ENCODE data around the gene ITGB4.
"Not testable (repeated sequence)": the region's sequence is repeated elsewhere in the genome, so short reads cannot be mapped to it uniquely, and the experiment has no call there.

The ITGB4 gene

DNA sequence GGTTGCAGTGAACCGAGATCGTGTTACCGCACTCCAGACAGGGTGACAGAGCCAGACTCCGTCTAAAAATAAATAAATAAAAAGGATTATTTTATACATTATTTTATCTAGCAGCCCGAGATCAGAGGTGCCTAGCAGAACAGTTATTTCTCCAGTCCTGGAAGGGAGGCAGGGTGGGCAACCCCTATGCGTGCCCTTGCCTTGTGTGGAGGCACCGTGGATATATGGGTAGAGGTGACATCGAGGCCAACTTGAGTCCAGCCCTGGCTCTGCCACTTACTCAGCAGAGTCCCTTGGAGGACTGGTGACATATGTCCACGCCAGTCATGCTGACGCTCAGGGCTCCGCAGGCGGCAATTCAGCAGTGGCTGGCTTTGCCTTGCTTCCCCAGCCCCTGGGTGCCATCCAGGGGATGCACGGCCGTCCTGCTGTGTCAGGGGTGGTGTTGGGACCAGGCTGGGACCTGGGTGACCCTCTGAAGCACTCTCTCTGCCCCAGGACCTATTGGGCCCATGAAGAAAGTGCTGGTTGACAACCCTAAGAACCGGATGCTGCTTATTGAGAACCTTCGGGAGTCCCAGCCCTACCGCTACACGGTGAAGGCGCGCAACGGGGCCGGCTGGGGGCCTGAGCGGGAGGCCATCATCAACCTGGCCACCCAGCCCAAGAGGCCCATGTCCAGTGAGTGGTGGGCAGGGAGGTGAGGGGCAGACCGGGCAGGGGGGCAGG lies 30.6 kb downstream of the ITGB4 start:
- in situ Hi-C loops (cut with HindIII; ENCODE audit: low sequenced_read_pairs) = no loop called here

DNA sequence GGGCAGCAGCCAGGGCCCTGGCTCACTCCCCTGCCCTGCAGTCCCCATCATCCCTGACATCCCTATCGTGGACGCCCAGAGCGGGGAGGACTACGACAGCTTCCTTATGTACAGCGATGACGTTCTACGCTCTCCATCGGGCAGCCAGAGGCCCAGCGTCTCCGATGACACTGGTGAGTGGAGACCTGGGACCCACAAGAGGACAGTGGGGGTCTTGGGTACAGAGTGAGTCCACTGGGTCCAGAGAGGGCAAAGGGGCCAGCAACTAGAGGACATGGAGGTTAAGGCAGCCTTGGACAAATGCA lies 31.1 kb downstream of the ITGB4 start:
- in situ Hi-C loops (cut with HindIII; ENCODE audit: low sequenced_read_pairs) = no loop called here

DNA sequence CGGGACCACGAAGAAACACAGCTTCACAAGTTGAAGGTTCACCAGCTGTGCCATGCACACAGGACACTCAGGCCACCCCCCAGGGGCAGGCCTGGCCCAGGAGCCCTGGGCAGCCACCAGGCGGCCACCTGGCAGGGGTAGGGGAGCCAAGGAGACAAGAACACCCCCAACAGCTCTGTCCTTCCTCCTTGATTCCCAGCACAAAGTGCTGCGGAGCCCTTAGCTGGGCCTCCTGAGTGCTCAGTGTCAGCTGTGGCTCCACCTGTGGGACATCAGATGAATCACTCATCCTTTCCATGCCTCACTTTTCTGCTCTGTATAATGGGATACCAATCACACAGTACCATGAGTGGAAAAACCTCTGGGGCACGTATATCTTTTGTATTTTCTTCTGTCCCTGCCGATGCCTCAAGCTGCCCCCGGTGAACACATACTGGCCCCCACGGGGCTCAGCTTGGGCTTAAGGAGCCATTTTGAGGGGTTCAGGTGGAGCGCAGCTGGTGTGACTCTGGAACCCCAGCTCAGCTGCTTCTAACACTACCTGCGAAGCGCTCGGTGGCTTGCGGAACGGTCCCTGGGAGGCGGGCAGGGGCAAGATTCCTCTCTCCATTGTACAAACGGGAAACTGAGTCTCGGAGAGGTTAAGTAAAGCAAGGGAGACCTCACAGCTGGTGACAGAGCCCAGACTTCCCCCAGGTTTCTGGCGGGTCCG lies 31.7 kb downstream of the ITGB4 start:
- in situ Hi-C loops (cut with HindIII; ENCODE audit: low sequenced_read_pairs) = no loop called here

DNA sequence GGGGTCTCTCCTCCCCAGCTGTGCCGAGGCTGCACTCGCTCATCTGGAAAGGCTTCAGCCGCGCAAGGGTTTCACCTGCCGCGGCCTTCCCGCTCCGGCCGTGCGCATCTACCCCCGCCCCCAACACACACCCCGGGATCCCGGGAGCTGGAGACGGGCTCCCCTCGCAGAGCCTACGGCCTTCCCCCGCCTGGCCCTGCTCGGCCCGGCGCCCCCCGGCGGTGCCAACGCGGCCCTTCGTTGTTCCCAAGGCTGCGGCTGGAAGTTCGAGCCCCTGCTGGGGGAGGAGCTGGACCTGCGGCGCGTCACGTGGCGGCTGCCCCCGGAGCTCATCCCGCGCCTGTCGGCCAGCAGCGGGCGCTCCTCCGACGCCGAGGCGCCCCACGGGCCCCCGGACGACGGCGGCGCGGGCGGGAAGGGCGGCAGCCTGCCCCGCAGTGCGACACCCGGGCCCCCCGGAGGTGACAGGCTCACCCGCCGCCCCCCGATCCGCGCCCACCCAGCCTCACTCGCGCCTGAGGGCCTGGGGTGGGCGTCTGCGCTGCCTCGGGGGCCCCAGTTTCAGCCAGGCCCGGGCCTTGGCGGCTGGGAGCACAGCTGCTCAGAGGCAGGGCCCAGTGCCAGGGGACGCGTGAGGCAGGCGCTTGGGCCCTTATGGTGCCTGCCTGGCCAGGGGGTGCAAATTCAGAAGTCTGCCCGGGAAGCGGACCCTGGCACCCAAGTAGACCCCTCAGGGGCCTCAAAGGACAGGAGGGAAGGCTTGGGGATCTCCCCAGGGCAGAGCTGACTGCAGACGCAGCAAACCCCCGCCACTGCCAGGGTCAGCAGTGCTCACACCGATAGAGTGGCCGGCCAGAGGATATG lies 32.5 kb downstream of the ITGB4 start:
- in situ Hi-C loops (cut with HindIII; ENCODE audit: low sequenced_read_pairs) = no loop called here

DNA sequence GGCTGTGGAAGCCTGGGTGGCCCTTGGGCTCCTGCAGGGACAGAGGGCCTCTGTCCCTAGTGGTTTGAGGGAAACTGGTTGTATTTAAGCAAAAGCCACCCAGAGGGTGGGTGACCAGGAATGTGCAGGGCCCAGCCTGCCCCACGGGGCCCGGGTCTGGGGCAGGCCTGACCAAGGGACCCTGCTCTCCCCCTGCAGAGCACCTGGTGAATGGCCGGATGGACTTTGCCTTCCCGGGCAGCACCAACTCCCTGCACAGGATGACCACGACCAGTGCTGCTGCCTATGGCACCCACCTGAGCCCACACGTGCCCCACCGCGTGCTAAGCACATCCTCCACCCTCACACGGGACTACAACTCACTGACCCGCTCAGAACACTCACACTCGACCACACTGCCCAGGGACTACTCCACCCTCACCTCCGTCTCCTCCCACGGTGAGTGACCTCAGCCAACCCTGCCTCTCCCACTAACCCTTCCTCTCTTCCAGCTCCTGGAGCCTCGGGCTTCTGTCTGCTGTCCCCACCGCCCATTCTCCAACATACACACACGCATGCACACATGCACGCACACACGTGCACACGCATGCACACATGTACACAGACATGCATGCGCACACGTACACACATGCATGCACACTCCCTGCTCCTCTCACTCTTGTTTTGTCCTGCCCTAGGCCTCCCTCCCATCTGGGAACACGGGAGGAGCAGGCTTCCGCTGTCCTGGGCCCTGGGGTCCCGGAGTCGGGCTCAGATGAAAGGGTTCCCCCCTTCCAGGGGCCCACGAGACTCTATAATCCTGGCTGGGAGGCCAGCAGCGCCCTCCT lies 33.3 kb downstream of the ITGB4 start:
- in situ Hi-C loops (cut with HindIII; ENCODE audit: low sequenced_read_pairs) = no loop called here

DNA sequence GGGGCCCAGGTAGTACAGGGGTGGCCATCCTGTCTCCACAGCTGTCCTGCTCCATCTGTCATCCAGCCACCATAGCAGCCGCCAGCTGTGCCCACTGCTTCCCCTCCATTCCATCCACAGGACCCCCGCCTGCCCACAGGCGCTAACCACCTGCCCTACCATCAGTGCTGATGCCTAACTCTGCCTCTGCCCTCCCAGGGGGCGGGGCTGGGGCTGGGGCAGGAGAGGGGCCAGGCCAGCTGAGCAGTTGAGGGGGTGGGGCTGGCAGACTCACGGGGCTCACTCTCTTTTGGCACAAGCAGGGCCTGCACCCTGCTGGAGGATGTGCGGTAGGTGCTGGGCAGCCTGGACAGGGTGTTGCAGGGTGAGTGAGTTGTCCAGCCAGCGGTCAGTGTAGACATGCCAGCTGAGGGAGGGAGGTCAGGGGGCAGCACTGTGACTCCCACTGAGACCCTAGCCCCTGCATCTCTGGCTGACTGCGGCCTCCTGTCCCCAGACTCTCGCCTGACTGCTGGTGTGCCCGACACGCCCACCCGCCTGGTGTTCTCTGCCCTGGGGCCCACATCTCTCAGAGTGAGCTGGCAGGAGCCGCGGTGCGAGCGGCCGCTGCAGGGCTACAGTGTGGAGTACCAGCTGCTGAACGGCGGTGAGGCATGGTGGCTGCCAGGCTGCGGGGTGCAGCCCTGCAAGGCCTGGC lies 34.1 kb downstream of the ITGB4 start:
- in situ Hi-C loops (cut with HindIII; ENCODE audit: low sequenced_read_pairs) = no loop called here

DNA sequence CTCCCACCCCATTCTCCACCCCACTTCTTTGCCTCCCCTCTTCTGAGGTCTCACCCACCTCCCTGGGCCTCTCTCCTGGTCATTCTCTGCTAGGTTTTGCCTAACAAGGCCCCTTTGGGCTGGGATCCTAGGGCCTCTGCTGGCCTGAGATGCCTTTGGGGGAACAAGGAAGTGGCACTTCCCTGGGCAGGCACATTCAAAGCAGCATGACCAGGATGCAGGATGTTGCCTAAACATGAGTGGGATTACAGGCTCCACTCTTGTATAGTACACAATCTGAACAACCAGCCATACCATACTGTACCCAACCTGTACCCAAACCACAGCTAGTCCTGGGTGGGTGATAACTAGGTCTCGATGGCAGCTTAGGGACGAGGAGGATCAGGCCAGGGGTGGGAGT lies 34.7 kb downstream of the ITGB4 start:
- in situ Hi-C loops (cut with HindIII; ENCODE audit: low sequenced_read_pairs) = no loop called here

DNA sequence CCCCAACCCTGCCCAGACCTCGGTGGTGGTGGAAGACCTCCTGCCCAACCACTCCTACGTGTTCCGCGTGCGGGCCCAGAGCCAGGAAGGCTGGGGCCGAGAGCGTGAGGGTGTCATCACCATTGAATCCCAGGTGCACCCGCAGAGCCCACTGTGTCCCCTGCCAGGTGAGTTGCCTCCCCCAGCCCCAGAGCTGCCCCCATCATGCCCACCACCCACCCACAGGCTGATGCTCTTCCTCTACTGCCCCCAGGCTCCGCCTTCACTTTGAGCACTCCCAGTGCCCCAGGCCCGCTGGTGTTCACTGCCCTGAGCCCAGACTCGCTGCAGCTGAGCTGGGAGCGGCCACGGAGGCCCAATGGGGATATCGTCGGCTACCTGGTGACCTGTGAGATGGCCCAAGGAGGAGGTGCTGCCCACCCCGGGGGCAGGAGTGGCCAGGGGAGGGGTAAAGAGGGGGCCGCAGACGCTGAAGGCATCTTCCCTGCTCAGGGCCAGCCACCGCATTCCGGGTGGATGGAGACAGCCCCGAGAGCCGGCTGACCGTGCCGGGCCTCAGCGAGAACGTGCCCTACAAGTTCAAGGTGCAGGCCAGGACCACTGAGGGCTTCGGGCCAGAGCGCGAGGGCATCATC lies 35.3 kb downstream of the ITGB4 start:
- in situ Hi-C loops (cut with HindIII; ENCODE audit: low sequenced_read_pairs) = no loop called here

DNA sequence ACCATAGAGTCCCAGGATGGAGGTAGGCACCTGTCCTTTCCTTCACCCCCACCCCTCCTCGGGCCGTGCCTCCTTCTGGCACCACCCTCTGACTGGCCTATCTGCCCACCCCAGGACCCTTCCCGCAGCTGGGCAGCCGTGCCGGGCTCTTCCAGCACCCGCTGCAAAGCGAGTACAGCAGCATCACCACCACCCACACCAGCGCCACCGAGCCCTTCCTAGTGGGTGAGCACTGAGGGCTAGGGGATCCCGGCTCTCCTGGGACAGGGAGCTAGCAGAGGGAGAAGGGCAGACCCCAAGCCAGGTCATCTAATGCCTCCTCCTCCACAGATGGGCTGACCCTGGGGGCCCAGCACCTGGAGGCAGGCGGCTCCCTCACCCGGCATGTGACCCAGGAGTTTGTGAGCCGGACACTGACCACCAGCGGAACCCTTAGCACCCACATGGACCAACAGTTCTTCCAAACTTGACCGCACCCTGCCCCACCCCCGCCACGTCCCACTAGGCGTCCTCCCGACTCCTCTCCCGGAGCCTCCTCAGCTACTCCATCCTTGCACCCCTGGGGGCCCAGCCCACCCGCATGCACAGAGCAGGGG lies 35.9 kb downstream of the ITGB4 start:
- in situ Hi-C loops (cut with HindIII; ENCODE audit: low sequenced_read_pairs) = no loop called here

DNA sequence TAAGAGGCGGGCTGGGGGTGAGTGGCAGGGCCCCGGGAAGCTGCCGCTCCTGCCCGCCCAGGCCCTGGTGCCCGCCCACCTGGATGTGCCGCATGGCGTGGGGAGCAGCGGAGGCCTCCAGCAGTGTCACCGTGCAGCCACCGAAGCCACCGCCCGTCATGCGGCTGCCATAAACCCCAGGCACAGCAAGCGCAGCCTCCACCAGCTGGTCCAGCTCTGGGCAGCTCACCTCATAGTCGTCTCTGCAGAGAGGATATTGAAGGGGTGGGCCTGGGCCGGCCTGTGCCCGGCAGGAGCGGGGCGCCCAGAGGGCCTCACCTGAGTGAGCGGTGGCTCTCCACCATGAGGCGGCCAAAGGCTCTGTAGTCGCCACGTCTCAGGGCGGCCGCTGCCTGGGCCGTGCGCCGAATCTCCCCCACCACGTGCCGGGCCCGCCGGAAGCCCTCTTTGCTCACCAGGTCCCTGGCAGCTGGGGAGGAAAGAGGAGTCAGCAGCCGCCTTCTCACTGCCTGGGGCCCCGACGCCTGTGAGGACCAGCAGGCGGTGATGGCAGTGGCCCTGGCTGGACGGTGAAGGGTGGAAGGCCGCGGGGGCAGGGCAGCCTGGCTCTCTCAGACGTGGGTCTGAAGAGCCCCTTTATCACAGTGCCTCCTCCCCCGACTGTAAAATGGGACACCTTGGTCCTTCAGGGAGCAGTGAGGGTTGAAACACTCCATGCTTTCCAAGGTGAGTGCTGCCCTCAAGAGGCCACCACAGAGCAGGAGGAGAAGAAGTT lies 37.1 kb downstream of the ITGB4 start:
- in situ Hi-C loops (cut with HindIII; ENCODE audit: low sequenced_read_pairs) = no loop called here

DNA sequence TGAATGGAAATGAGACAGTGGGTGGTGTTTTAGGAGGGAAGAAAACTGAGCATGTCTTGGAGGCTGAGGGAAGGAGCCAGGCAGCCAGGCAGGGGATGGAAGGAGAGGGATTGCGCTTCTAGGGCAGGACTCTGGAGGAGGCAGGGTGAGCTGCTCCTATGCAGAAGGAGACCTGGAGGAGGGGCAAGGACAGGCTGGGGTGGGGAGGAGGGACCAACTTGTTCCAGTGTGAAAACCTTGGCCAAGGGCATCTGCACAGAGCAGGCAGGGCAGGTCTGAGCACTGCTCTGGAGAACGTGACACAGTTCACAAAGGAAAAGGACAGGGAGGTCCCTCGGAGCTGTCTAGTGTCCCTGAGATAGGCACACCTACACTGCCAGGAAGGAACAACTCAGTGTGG lies 38.2 kb downstream of the ITGB4 start:
- in situ Hi-C loops (cut with HindIII; ENCODE audit: low sequenced_read_pairs) = no loop called here

DNA sequence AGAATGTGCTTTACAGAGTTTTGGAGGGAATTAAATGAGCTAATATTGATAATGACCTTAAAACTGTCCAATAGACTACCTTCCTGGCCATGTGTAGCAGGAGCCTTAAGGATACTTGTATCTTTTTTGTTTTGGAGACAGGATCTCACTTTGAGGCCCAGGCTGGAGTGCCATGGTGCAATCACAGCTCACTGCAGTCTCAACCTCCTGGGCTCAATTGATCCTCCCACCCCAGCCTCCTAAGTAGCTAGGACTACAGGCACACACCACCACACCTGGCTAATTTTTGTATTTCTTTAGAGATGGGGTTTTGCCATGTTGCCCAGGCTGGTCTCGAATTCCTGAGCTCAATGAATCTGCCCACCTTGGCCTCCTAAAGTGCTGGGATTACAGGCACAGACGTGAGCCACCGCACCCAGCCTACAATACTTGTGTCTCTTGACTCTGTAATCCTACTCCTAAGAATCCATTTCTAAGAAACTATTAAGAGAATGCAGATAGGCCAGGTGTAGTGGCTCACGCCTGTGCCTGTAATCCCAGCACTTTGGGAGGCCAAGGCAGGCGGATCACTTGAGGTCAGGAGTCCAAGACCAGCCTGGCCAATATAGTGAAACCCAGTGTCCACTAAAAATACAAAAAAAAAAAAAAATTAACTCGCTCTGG lies 38.9 kb downstream of the ITGB4 start:
- in situ Hi-C loops (cut with HindIII; ENCODE audit: low sequenced_read_pairs) = not testable (repeated sequence)

DNA sequence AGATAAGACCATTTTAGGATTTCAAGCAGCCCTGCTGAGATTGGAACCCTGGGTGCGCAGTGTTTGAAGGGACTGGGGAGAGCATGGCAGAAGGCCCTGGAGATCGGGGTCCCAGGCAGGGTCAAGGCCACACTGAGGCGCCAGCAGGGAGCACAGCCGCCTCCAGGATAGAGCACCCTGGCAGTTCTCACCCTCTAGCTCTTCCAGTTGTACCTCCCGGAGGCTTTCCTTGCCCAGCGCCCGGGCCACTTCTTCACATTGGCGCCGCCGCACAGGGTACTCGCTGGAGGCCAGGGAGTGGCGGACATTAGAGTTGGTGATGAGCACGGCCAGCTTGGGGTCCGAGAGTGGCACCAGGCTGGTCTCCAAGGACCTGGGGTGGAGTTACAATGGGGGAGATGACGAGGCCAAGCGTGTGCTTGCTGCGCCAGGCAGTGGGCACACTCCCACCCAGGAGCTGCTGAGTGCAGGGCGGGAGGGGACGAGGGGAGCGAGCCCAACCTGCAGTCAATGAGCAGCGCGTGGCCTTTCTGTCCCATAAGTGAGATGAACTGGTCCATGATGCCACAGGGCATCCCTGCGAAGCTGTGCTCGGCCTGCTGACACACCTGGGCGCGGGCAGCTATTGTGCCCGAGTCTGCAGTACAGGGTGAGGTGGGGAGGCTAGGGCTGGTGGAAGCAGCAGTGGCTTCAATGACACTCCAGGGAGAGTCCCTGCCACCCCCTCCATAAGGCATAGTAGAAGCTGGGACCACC lies 41.4 kb downstream of the ITGB4 start:
- in situ Hi-C loops (cut with HindIII; ENCODE audit: low sequenced_read_pairs) = no loop called here

DNA sequence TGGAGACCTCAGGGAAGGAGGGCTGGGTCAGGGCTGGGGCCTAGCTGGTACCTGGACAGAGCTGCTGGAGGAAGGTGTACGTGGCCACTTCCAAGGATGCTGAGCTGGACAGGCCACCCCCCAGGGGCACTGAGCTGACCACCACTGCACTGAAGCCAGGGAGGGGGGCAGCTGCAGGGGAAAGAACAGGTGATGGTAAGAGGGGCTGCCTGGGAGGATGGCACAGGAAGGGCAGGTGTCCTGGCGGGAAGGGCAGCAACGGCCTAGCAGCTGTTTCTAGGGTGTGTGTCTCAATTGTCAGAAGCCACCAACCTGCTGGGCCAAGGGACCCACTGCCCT lies 42.0 kb downstream of the ITGB4 start:
- in situ Hi-C loops (cut with HindIII; ENCODE audit: low sequenced_read_pairs) = no loop called here

DNA sequence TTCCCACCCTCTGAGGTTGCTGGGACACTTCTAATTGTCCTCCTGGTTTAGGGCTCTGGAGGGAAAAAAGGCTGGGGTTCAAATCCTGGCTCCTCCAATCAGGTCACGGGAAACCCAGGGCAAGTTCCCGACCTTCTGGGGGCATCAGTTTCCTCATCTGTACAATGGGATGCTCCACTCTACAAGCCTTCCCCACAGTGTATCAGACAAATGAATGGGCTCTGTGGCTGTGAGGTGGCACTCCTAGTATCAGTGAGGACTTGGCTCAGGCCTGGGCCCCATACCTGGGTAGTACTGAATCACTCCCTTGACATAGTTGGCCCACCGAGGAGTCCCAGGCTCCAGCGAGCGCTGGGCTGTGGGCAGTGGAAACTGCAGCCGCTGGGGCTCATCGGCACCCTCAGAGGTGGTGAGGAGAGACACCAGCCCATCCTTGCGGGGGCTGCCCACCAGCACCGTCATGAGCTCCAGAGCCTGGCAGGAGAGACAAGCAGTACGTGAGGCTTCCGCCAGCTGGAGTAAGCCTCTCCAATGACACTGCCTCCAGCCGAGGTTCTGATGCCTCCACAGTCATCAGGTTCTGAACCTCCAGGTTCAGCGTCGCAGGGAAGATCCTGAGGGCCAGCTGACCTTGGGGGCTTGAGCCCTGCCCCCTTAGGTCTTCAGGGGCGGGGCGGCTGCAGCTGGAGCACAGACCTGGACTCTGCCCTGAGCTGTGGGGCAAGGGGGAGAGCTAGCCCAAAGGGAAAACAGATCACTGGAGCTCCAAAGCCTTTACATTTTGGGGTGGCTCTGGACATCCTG lies 42.6 kb downstream of the ITGB4 start:
- in situ Hi-C loops (cut with HindIII; ENCODE audit: low sequenced_read_pairs) = no loop called here

DNA sequence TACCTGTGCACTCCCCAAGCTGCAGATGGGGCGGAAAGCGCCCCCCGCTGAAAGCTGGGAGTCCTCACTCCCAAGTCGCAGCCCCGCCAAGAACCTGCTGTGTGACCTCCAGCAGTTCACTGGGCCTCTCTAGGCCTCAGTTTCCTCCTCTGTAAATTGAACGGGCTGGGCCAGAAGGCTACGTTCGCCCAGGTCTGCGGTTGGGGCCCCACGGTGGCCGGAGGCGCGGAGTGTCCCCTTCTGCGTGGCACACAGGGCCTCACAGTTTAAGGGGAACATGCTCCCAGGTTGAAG lies 43.1 kb downstream of the ITGB4 start:
- in situ Hi-C loops (cut with HindIII; ENCODE audit: low sequenced_read_pairs) = no loop called here

Data from endothelial cell of hepatic sinusoid (primary cell).